ENCODE data around the gene COLEC12. TPM values are rescaled to one million over a fixed set of nuclear protein-coding genes. Genes with fewer than 3 reads are reported as not detected.

Gene COLEC12
- total and polyA plus RNA-seq, 2 donors (not counting 3 experiments of a cell fraction or from before 2014, with no cell fraction given) = 8.0 to 17.1 TPM

DNA sequence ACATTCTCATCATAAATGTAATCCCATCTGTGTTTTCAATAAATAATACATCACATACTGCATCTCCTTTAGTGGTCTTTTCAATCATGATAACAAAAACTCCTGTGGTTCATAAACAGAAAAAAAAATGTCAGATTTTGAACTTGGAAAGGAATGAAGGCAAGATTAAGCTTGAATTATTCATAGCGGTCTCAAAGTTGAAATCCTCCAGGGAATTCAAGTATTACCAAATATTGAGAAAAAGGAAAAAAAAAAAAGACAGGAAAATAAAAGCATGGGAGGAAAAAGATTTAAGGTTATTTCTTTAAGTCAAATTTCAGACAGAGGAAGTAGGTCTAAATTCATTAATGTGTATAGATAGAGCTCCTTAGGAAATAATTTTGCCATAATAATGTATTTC lies 92.1 kb downstream of the COLEC12 start:
- intact Hi-C loops (cut with micrococcal nuclease) (no loop called here), dilution Hi-C loops (cut with MboI; ENCODE audit: extremely low pct_ligation_motif_present, low sequenced_read_pairs) (no loop called here)
- no peak overlapping the region for H3K4me3 ChIP-seq (replicated peaks in 1 of 3; ENCODE audit: insufficient read depth in 1 of 3, low read depth in 1 of 3, low read length in 3 of 3)
- no peaks in the 10 kb centered on the region for H3K36me3 ChIP-seq (ENCODE audit: control insufficient read depth in 2 of 2, extremely low read depth in 1 of 2, insufficient read depth in 2 of 2, low read length in 2 of 2)
- no peak overlapping the region for H3K27ac ChIP-seq (ENCODE audit: insufficient read depth, low read depth, low read length)
- FAIRE-seq (no peak), DNase-seq (ENCODE audit: low read depth, low spot score) (no peak)
- no peaks in the 10 kb centered on the region for H3K27me3 ChIP-seq (ENCODE audit: control insufficient read depth in 2 of 2, insufficient read depth in 2 of 2, low read length in 2 of 2)
- H3K9me1 ChIP-seq (replicated peaks; ENCODE audit: control insufficient read depth, extremely low read depth, insufficient read depth, low read length) = no peaks in the 10 kb centered on the region
- no peaks in the 10 kb centered on the region for H3K79me2 ChIP-seq (ENCODE audit: control insufficient read depth, insufficient read depth, low read length)
- no peak overlapping the region for H3K9ac ChIP-seq (replicated peaks; ENCODE audit: extremely low read depth, insufficient read depth, low read length)
- H2AFZ ChIP-seq (ENCODE audit: low read depth, low read length) = no peak overlapping the region
- peaks cover 4% of the 10 kb centered on the region for H3K4me1 ChIP-seq (ENCODE audit: control insufficient read depth, extremely low read depth, insufficient read depth, low read length)
- TF ChIP-seq GATA2 (IDR thresholded peaks at IDR 0.05; ENCODE audit: insufficient read depth, insufficient read length, low read depth, low read length) (no peak), EZH2 (IDR thresholded peaks at IDR 0.05; ENCODE audit: borderline replicate concordance, low read depth, low read length, severe bottlenecking) (no peak), POLR2A (IDR thresholded peaks at IDR 0.05; ENCODE audit: low read depth, low read length) (no peak), MYC (IDR thresholded peaks at IDR 0.05; ENCODE audit: low read depth, low read length) (no peak), POLR2AphosphoS5 (IDR thresholded peaks at IDR 0.05; ENCODE audit: insufficient read depth, low read depth, low read length) (no peak), FOS (IDR thresholded peaks at IDR 0.05; ENCODE audit: borderline replicate concordance, insufficient read depth, low read length) (no peak), JUN (IDR thresholded peaks at IDR 0.05; ENCODE audit: borderline replicate concordance, insufficient read depth, insufficient read length, low read depth) (no peak)
- TF ChIP-seq, protein P1, sequence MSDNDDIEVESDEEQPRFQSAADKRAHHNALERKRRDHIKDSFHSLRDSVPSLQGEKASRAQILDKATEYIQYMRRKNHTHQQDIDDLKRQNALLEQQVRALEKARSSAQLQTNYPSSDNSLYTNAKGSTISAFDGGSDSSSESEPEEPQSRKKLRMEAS (IDR thresholded peaks at IDR 0.05; ENCODE audit: insufficient read depth, insufficient read length) = no peak
- TF ChIP-seq, protein P2, sequence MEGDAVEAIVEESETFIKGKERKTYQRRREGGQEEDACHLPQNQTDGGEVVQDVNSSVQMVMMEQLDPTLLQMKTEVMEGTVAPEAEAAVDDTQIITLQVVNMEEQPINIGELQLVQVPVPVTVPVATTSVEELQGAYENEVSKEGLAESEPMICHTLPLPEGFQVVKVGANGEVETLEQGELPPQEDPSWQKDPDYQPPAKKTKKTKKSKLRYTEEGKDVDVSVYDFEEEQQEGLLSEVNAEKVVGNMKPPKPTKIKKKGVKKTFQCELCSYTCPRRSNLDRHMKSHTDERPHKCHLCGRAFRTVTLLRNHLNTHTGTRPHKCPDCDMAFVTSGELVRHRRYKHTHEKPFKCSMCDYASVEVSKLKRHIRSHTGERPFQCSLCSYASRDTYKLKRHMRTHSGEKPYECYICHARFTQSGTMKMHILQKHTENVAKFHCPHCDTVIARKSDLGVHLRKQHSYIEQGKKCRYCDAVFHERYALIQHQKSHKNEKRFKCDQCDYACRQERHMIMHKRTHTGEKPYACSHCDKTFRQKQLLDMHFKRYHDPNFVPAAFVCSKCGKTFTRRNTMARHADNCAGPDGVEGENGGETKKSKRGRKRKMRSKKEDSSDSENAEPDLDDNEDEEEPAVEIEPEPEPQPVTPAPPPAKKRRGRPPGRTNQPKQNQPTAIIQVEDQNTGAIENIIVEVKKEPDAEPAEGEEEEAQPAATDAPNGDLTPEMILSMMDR (IDR thresholded peaks at IDR 0.05; ENCODE audit: extremely low read depth in 1 of 2, insufficient read depth in 1 of 2, low read depth in 1 of 2, low read length in 2 of 2) = no peak
- no TSS peak for BruUV-seq (replicated peaks)
- no peaks in the 10 kb centered on the region for H4K20me1 ChIP-seq (replicated peaks; ENCODE audit: control insufficient read depth, extremely low read depth, insufficient read depth, low read length)
- H3K4me2 ChIP-seq (ENCODE audit: insufficient read depth, low read length) = no peak overlapping the region
- CTCF ChIA-PET = interaction anchor here (1.8 kb wide), 1 partner anchor 16 kb away, joined by 6 read pairs; no protein-coding TSS in a partner anchor
- POLR2A ChIA-PET = no interaction called here
- H3K9me3 ChIP-seq (replicated peaks; ENCODE audit: control insufficient read depth, insufficient read depth, low read length) = no peaks in the 10 kb centered on the region
